Fibroblast of skin of left biceps (primary cell): ENCODE data around the gene UBXN10.
"Not testable (repeated sequence)": the region's sequence is repeated elsewhere in the genome, so short reads cannot be mapped to it uniquely, and the experiment has no call there.

Experiments
- DNase-seq, 2 experiments: peaks; one replicate each; pipeline ENCODE4 v3.0.0-alpha.2; 2013; ENCODE audit warnings: low read depth in 2 of 2

Gene UBXN10

DNA sequence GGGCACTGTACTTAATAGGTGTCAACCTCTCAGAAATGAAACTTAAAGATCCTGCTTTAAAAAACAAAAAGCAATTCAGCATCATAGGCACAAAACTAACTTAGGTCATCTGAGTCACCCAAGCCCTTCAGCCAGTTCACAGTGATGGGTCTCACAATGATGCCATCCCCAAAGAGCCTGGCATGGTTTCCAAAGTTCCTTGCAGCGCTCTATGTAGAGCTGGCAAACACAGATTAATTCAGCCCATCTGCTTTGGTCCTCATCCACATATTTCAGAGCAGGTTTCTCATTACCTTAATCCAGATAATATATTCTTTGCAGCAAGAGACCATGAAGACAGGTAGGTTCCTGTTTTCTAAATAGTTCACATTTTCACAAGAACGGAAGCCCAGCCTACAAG, 15.1 kb downstream of the UBXN10 start:
- DNase-seq = no peak

DNA sequence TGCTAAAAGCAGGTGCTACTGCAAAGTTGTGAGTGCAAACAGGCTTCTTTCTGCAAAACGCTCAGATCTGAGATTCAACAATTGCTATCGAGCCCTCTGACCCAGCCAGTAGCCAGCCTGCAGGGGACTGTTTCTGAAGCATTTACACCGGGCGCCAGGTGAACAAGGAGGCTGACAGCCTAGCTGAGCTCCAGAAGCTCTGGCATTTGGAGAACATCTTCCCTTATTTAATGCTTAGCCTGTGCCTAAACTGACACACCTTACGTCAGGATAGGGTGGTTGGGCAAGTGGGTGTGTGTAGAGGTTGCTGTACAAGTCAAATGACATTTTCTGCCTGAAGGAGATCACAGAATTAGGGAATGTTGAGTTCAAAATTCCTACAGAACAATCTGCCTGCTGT, 16.3 kb downstream of the UBXN10 start:
- no peak for DNase-seq

DNA sequence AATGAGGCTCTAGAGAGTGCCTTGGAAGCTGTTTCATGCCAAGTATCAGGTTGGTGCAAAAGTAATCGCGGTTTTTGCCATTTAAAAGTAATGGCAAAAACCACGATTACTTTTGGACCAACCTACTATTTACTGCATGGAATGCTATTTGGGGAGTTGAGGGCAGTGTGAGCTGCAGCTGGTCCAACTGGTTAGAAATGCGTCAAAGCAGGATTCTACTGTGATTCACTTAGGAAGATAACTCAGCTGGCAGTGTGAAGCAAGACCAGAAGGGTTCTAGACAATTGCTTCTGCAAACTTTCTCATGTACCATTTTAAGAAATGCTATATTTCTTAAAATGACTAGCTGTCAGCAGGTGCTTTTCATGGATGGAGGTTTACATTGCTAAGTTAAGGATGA, 21.6 kb downstream of the UBXN10 start:
- DNase-seq = no peak

DNA sequence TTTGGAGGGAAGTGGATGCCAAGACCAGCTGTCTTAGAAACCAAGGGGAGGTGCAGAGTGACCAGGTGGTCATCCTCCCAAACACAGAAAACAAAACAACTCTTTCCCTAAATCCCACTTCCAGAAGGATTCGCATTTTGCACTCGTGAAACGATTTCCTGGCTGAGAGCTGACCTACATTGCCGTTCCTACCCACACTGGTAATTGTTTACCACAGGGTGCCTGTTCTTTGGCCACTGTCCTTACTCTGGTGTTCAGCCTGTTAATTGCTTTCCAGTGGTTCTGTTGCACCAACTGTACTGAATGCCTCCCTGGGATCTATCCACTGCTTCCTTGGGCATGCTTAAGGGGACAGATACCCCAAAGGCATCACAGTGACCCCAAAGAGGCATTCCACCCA, 23.6 kb downstream of the UBXN10 start:
- DNase-seq = no peak

DNA sequence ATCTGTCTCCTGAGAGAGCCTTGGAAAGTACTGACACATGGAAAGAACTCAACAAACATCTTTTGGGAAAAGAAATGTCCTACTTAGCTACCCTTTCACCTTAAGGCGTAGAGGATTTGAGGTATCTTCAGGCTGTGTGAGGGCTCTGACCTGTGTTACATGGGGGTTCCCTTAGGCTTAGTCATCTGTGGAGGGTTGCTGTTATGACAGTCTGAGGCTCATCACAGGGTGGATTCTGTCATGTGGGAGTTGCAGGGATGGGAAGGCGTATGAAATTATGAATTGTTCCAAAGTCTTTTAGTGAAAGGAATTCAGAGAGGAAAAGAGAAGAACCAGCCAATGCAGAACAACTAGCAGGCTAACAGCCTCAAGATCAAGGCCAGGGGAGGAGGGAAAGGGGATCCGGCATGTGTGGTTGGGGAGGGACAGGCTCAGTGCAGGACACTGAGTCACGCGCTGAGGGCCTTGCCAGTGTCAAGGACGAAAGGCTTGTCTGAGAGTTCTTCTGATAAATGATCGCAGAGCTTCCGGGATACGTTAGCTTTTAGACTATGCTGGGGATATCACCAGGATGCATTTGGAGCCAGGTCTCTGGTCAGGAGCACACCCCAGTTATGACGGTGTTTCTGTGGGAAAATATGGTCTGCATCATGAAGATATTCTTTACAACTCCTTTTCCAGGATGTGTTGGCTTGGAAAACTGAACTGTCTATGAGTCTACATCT, 25.0 kb downstream of the UBXN10 start:
- DNase-seq = no peak

GRCh38 chr1:20211511-20211931, 25.6 kb downstream of the UBXN10 start:
- no peak for DNase-seq

GRCh38 chr1:20212085-20212684, 26.3 kb downstream of the UBXN10 start:
- DNase-seq = no peak

DNA sequence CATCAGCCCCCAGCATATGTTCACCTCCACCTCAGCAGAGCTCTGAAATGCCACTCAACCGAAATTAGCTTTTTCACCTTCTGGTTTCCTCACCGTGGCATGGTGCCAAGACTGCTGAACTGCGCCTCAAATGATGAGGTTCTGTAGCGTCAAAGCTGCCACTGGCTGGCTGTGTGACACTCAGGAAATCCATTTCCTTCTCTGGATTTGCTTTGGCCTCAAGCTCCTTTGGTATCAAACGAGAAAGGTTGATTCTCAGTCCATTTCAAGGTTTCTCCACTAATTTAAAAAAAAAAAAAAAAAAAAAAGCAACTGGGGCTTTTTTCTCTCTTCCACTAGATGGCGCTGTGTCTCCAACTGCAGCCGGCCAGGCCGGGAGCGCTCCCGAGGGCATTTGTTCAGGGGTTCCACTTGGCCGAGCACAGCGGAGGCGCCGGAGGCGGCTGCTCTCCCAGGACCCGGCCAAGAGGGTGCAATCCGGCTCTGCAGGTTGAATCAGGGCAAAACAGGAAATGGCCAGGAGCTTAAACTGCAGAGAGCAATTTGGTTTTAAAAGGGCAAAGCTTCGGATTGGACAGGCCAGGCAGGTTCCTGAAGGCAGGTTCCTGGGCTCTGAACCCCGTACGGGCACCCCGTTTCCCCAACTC, 26.9 kb downstream of the UBXN10 start:
- peak; percentile 3 to 5 for DNase-seq

- no peak for DNase-seq
Observed at GRCh38 chr1:20215716-20216115, 29.8 kb downstream of the UBXN10 start.

- DNase-seq = no peak
Observed at GRCh38 chr1:20216574-20216973, 30.7 kb downstream of the UBXN10 start.

DNA sequence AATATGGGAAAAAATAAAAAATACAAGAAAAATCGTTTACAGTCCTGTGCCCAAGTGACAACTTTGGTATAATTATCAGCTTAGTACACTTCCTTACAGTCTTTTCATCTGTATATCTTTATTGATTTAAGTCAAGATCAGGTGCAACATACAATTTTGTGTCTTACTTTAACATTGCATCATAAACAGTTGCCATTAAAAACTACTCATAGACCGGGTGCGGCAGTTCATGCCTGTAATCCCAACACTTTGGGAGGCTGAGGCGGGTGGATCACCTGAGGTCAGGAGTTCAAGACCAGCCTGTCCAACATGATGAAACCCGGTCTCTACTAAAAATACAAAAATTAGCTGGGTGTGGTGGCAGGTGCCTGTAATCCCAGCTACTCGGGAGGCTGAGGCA, 33.2 kb downstream of the UBXN10 start:
- not testable (repeated sequence) for DNase-seq

DNA sequence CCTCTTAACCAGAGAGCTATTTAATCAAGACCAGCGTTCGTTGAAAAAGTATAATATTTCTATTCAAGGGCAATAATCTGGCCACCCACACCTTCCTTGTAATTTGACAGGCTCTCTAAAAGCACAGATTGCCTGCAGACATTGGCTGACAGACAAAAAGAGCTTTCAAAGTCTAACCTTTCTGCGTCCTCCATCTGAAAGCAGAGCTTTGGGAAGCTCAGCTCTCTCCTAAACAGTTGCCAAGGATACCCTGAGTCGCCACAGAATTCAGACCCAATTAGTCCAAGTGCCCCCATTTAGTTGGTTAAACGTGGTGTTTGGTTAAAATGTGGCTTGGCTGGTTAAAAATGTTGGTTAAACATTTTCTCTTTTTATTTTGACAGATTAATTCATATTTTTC, 34.1 kb downstream of the UBXN10 start:
- no peak for DNase-seq

DNA sequence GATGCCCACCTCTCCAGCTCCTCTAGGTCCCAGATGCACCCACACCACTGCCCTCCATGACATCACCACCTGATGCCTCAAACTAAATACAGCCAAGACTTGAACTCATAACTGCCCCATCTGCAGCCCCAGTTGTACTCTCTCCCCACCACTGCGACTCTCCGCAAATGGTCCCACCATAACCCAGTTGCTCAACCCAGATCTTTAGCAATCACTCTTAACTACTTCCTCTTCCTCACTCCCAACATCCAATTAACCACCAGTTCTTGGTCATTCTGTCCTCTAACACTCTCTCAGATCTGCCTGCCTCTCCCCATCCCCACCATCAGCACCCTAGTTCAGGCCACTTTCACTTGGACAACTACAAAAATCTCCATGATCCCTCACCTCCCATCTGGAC, 37.2 kb downstream of the UBXN10 start:
- DNase-seq = no peak

DNA sequence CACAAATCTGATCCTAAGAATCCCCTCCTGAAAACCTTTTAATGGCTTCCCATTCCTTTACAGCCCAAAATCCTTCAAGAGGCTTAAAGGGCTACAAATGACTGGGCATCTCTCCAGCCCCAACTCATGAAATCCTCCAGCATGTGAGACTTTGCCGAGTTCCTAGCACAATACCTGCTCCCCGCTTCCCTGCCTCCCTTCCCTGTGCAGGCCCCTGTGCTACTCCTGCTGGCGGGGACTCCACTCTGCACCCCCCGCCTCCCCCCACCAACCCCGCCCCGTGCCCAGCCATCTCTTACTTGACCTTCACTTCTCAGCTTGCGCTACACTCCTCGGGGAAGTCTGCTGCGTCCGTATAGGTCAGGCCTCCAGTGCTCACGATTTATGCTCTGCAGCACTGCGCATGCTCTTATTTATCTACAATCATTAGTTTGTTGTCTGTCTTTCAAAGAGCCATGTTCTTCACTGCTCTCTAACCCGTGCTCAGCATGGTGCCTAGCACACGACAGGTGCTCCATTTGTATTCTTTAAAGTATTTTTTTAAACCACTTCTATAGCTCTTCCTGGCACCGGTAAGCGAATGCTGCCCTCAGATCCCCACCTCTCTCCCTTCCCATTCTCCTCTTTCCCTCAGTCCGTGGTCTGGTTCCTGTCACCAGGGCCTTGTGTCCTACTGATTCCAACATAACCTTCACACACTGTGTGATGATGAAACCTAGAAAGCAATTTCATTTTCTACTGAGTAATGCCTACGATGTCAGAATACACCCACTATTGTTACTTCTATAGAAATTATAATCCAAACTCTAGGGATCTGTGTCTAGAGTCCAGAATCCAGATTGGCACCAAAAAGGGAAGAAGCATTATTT, 37.9 kb downstream of the UBXN10 start:
- no peak for DNase-seq

DNA sequence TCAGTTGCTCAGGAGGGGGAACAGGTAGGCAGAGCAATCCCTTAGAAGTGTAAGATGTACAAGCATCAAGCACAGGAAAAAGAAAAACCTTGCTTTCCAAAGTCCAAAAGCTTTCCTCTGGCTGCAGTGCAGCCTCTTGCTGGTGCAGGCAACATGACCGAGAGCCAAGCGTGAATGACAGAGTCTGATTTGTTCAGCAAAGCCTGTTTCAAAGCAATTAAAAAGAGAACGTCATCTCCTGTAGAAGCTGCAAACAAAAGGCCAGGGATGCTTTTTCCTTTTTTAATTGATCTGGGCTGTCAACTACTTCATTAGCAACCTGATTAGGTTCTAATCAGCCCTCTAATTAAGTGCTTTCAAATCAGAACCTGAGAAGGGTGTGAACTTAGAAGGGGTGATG, 38.6 kb downstream of the UBXN10 start:
- no peak for DNase-seq

- no peak for DNase-seq
Observed at GRCh38 chr1:20227704-20228103, 41.8 kb downstream of the UBXN10 start.

GRCh38 chr1:20228314-20228825, 42.5 kb downstream of the UBXN10 start:
- DNase-seq = no peak

DNA sequence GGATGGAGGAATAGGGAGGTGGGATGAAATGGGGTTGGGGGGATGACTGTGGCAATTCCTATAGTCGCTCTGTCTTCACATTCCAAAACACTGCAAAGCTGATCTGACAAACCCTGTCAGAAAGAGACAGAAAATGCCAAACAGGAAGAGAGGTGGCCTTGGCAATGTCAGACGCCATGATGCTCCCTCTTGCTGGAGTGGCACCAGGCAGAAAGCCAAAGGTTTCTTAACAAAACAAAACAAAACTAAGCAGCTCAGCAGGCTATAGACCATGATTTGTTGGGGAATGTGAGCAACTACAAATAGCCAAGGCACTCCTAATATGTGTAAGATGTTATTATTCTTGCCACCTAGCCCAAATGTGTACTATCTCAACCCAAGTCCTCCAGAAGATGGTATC, 43.3 kb downstream of the UBXN10 start:
- no peak for DNase-seq

- not testable (repeated sequence) for DNase-seq
Observed at GRCh38 chr1:20232564-20232963, 46.7 kb downstream of the UBXN10 start.

GRCh38 chr1:20233394-20233793, 47.5 kb downstream of the UBXN10 start:
- DNase-seq = no peak

- DNase-seq = no peak
Observed at GRCh38 chr1:20233866-20234265, 48.0 kb downstream of the UBXN10 start.
